GM12872 (cell line): ENCODE results near the gene SLC39A1.

ENCODE experiments used
- CTCF ChIP-seq: IDR thresholded peaks from 3 replicates; pipeline ENCODE4 v1.5.1; 2011; ENCODE audit warnings: low read depth, mild to moderate bottlenecking, low read length, moderate library complexity; ENCODE audit not compliant: insufficient read depth

SLC39A1 gene

GRCh38 chr1:153991151-153991630, 27.9 kb upstream of the SLC39A1 start:
- no peak for TF ChIP-seq CTCF

GRCh38 chr1:153990468-153991150, 27.3 kb upstream of the SLC39A1 start, which contains the start of gene RPS27:
Gene RPS27 (plus strand): TSS chr1:153990762. CDS start chr1:153990797, 35 bp downstream.
- TF ChIP-seq CTCF, result no peak

- TF ChIP-seq CTCF, result no peak
Measured at GRCh38 chr1:153987621-153988020, 24.3 kb upstream of the SLC39A1 start.

- TF ChIP-seq CTCF, result no peak
Measured at GRCh38 chr1:153985941-153986761, 22.8 kb upstream of the SLC39A1 start, which contains the start of gene RAB13. Gene RAB13 (minus strand): TSS chr1:153986339. CDS start chr1:153986236, 103 bp downstream.

GRCh38 chr1:153985341-153985912, 22.1 kb upstream of the SLC39A1 start:
- TF ChIP-seq CTCF, result no peak

GRCh38 chr1:153984123-153984894, 21.0 kb upstream of the SLC39A1 start:
- TF ChIP-seq CTCF, result no peak
